ENCODE results near the gene ARFRP1.

ARFRP1 gene

DNA sequence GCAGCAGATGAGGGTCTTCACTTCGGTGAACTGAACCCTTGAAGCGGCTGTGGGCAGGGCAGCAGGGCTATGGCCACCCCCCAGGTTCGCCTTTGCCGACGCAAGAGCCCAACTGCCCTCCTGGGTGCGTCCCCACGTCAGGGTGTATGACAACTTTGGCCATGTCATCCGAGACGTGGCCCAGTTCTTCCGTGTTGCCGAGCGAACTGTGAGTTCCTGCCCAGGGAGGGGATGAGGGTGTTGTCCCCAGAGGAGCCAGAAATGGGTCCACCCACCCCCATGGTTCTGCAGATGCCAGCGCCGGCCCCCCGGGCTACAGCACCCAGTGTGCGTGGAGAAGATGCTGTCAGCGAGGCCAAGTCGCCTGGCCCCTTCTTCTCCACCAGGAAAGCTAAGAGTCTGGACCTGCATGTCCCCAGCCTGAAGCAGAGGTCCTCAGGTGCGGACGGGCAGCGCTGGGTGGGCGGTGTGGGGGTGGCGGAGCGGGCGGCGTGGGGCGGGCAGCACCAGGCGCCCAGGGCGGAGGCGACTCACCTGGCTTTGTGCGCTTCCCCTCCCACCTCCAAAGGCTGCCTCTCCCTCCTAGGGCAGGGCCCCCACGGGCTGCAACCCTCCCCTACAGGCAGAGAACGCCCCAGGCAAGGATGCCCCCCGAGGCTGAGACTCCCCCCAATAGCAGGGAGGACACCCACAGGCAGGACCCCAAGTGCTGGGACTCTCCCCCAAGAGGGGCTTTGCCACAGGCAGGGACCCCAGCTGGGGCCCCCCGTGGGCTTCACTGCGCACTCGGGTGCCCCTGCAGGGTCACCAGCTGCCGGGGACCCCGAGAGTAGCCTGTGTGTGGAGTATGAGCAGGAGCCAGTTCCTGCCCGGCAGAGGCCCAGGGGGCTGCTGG is 17.5 kb downstream of the ARFRP1 start:
- no peak for DNase-seq

- DNase-seq: no peak
These were observed 18.5 kb downstream of the ARFRP1 start for GRCh38 chr20:63689046-63690002.

DNA sequence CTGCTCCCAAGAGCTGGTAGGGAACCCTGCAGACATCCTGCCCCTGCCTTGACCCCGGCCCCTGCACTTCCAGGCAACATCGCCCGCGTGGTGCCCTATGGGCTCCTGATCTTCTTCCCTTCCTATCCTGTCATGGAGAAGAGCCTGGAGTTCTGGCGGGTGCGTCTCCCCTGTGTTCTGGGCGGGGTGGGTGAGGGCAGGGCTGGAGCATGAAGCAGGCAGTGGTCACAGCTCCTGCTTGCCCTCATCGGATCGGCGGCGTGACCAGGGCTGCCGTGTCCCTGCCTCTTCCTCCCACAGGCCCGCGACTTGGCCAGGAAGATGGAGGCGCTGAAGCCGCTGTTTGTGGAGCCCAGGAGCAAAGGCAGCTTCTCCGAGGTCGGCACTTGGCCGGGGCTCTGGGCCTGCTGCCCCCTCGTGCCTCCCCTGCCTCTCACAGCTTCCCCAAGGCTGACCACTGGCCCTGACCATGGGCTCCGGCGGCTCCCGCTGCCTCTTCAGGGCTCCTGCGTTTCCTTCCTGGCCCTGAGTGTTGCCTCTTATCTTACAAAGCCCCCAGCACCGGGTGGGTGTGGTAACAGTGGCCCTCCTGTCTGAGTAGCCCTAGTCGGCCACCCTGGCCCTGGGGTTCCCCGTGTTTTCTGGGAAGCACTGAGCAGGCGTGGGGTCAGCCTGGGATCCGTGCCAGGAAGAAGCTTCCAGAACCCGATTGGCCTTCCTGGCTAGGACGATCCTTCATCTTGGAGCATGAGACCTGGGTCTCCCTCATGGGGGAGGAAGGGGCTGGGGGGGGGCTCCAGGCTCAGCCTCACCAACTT is 19.3 kb downstream of the ARFRP1 start:
- no peak for DNase-seq

GRCh38 chr20:63687419-63688178 is 20.2 kb downstream of the ARFRP1 start:
- DNase-seq: no peak

- DNase-seq: peak; percentile 50 to 70
These were observed 21.1 kb downstream of the ARFRP1 start for GRCh38 chr20:63686492-63687321.

DNA sequence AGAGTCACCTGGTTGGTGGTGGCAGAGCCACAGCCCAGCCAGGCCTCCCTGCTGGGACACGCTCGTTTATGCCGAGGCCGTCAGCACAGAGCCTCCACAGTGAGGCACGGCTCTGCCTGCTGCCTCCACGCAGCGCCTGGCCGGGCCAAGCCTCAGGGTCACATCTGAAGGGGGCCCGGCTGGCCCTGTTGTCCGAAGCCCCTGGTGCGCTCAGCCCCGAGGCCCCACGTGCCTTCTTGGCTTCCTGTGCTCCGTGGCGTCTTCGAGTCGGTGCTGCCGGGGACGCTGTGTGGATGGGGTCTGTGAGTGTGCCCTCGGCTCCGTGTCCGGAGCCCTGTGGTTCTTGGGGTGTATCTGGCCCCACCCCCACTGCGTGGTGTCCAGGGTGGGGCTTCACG is 21.7 kb downstream of the ARFRP1 start:
- no peak for DNase-seq

DNA sequence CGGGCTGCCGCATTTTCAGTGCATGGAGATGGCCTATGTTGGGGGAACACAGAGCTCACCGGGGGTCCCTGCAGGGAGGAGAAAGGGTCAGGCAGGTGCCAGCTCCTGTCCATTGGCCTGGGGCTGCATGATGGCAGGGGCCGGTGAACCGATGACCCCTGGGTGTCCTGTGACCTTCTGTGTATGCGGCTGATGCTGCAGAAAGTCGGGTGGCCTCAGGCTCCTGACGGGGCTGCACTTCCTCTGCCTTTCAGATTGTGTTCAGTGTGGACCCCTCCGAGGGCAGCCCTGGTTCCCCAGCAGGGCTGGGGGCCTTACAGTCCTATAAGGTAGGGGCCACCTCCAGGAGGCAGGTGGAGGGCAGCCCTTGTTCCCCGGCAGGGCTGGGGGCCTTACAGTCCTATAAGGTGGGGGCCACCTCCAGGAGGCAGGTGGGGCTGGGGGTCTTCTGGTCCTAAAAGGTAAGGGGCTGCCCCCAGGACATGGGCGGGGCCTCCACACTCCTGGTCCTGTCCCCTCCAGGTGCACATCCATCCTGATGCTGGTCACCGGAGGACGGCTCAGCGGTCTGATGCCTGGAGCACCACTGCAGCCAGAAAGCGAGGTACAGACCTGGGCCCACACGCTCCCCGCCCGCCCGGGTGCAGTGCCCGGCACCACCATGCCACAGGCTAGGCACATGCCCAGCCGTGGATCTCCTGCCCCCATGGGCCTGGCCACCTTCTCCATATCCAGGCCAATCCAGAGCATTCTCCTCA is 22.3 kb downstream of the ARFRP1 start:
- no peak for DNase-seq

DNA sequence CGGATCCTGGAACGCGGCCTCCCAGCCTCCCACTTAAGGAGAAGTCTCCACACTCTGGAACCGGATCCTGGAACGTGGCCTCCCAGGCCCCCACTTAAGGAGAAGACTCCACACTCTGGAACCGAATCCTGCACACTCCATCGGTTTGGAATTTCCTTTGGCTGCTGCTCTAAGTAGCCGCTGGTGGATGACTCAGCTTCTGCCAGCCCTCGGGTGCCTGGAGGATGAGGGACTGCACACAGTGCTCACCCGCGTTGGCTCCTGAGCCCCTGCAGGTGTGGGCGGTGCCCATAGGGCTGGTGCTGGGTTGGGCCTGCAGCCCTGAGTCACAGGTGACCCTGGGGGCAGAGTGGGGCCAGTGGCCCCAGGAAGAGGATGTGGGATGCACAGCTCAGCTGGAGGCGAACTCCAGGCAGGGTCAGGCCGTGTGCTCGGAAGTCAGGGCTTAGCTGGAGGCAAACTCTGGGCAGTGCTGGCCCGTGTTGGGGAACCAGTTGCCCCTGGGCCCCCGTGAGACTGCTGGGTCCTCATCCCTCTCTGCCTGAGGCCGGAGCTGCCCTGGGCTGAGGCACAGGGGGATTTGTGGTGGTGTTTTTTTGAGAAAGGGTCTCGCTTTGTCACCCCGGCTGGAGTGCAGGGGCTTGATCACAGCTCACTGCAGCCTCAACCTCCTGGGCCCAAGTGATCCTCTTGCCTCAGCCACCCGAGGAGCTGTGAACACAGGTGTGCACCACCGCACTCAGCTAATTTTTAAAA is 25.2 kb downstream of the ARFRP1 start:
- no peak for DNase-seq

DNA sequence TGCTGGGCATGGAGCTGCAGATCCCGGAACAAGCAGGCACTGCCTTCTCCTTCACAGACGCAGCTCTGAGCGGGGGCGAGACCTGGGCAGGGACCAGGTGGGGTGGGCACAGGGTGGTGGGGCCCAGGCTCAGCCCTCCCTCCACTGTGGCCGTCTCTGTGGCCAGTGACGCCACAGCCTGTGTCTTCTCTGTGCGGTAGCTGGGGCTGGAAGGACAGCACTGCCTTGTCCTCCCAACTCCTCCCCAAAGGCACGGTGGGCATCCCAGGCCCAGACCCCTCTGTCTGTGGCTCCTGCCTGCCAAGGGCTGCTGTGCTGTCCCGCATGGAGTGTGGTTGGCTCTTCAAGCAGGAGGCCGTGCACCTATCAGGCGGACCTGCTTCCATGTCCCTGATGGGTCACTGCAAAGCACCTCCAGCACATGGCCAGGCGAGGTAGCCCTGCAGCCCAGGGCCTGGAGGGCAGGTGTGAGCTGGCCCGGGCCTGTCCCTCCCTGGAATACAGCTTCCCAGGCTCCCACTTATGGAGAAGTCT is 26.1 kb downstream of the ARFRP1 start:
- DNase-seq: no peak

DNA sequence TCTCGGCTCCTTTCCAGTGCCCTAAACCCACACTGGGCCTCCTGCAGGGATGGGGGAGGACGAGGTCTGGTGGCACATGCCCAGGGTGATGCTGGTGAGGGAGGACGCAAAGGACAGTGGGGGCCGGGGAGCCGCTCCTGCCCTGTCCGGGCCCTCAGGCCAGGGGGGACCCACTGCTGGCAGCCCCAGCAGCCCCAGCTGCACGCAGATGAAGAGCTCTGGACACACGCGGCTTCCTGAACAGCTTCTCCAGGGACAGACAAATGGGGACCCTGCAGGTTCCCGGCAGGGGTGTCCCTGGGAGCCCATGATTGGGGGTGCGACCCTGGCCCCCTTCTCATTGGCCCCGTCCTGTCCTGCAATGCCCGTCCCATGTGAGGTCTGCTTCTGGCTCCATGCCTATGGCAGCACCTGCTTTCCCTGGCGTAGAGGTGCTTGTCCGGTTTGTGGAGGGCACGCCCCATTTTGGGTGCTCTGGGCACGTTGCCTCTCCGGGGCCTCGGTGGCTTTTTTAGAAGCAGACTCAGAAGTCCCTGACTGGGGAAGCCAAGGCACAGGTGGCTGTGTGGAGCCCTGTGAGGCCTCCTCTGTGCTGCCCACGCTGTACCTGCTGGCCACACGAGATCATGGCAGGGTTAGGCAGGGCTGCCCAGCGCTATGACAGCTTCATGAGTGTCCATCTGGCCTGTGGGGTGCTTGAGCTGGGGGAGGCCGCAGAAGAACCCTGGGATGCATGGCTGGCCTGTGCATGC is 26.7 kb downstream of the ARFRP1 start:
- no peak for DNase-seq

GRCh38 chr20:63680427-63680826 is 27.3 kb downstream of the ARFRP1 start:
- DNase-seq: no peak

GRCh38 chr20:63679799-63680305 is 27.9 kb downstream of the ARFRP1 start:
- DNase-seq: no peak

- DNase-seq: no peak
These were observed 28.9 kb downstream of the ARFRP1 start for GRCh38 chr20:63678667-63679465.

GRCh38 chr20:63678071-63678470 is 29.7 kb downstream of the ARFRP1 start:
- DNase-seq: no peak

DNA sequence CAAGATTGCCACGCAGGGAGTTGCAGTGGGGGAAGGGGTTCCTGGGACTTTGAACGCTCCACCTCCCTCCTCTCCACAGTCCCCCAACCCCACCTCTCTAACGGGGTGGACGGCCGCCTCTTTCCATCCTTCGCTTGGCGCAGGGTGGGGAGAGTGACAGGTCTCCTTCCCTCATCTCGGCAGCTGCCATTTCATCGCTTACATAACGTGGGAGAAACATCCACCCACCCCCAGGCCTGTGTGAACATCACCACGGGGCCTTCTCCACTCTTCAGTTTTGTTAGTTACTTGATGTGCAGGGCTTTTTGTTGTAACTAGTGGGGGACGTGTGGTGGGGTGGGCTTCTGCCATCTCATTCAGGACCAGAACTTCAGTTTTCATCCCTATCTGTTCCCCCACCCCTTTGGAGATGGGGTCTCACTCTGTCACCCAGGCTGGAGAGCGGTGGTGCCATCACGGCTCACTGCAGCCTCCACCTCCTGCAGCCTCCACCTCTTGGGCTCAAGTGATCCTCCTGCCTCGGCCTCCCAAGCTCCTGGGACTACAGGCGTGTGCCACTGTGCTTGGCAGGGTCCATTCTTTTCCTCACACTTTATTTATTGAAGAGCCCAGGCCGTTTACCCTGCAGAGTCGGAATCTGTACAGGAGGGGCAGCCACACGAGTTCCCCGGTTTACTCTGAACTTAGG is 32.0 kb downstream of the ARFRP1 start:
- DNase-seq: no peak

- DNase-seq: no peak
These were observed 33.8 kb downstream of the ARFRP1 start for GRCh38 chr20:63673951-63674350.

- no peak for DNase-seq
These were observed 35.1 kb downstream of the ARFRP1 start for GRCh38 chr20:63672666-63673065.

All from bone marrow (tissue), 2 donors.